SK-N-SH treated with all-trans-retinoic acid at 6 μM for 48 hours (cell line): Measurements from ENCODE around the gene CHM.

ENCODE experiments used
- ARNTL ChIP-seq: fragments of 450-650 bp; formaldehyde crosslinking; IDR thresholded peaks from 2 replicates; pipeline ENCODE4 v1.5.0; 2020; ENCODE audit warnings: low read depth, mild to moderate bottlenecking, moderate library complexity, borderline replicate concordance
- BACH2 ChIP-seq: fragments of 250-450 bp; sonication (Bioruptor Pico); IDR thresholded peaks from 2 replicates; pipeline ENCODE4 v1.9.0; 2021; ENCODE audit warnings: mild to moderate bottlenecking, borderline replicate concordance
- CSDC2 ChIP-seq: fragments of 250-450 bp; sonication (Bioruptor Pico); IDR thresholded peaks from 2 replicates; pipeline ENCODE4 v1.5.0; 2020; ENCODE audit warnings: mild to moderate bottlenecking, moderate library complexity
- ESRRG ChIP-seq: fragments of 250-450 bp; sonication (Bioruptor Pico); IDR thresholded peaks from 2 replicates; pipeline ENCODE4 v1.6.1; 2021; ENCODE audit warnings: mild to moderate bottlenecking
- SNAI2 ChIP-seq: fragments of 250-450 bp; sonication (Bioruptor Pico); IDR thresholded peaks from 2 replicates; pipeline ENCODE4 v1.5.0; 2020; ENCODE audit warnings: mild to moderate bottlenecking, moderate library complexity
- TOX ChIP-seq: fragments of 250-450 bp; sonication (Bioruptor Pico); IDR thresholded peaks from 2 replicates; pipeline ENCODE4 v1.8.0; 2021; ENCODE audit warnings: mild to moderate bottlenecking, moderate library complexity, borderline replicate concordance
- ZFP3 ChIP-seq: fragments of 250-450 bp; sonication (Bioruptor Pico); IDR thresholded peaks from 2 replicates; pipeline ENCODE4 v1.5.0; 2020; ENCODE audit warnings: mild to moderate bottlenecking, moderate library complexity
- ZNF8 ChIP-seq: fragments of 450-650 bp; formaldehyde crosslinking; IDR thresholded peaks from 2 replicates; pipeline ENCODE4 v1.5.0; 2020; ENCODE audit warnings: mild to moderate bottlenecking, moderate library complexity
- TF ChIP-seq, protein P1 (sequence below): fragments of 250-450 bp; sonication (Bioruptor Pico); IDR thresholded peaks from 2 replicates; pipeline ENCODE4 v1.5.1; 2021; ENCODE audit warnings: mild to moderate bottlenecking, moderate library complexity
- TF ChIP-seq, protein P2 (sequence below): fragments of 250-450 bp; sonication (Bioruptor Pico); IDR thresholded peaks from 2 replicates; pipeline ENCODE4 v1.8.0; 2020; ENCODE audit warnings: mild to moderate bottlenecking, moderate library complexity, borderline replicate concordance
- TF ChIP-seq, protein P3 (sequence below): fragments of 250-450 bp; sonication (Bioruptor Pico); IDR thresholded peaks from 2 replicates; pipeline ENCODE4 v1.5.1; 2020; ENCODE audit warnings: low read depth, mild to moderate bottlenecking, moderate library complexity

GRCh38 chrX:86023811-86024210, 23.5 kb downstream of the CHM start:
- TF ChIP-seq, protein P1, sequence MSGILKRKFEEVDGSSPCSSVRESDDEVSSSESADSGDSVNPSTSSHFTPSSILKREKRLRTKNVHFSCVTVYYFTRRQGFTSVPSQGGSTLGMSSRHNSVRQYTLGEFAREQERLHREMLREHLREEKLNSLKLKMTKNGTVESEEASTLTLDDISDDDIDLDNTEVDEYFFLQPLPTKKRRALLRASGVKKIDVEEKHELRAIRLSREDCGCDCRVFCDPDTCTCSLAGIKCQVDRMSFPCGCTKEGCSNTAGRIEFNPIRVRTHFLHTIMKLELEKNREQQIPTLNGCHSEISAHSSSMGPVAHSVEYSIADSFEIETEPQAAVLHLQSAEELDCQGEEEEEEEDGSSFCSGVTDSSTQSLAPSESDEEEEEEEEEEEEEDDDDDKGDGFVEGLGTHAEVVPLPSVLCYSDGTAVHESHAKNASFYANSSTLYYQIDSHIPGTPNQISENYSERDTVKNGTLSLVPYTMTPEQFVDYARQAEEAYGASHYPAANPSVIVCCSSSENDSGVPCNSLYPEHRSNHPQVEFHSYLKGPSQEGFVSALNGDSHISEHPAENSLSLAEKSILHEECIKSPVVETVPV (CRISPR knock-in tag), result no peak
- TF ChIP-seq BACH2 (CRISPR knock-in tag) (no peak), ZNF8 (CRISPR knock-in tag) (no peak), ESRRG (CRISPR knock-in tag) (no peak), TOX (CRISPR knock-in tag) (no peak), ARNTL (CRISPR knock-in tag) (no peak), SNAI2 (no peak), ZFP3 (no peak), CSDC2 (CRISPR knock-in tag) (no peak)
- TF ChIP-seq, protein P2, sequence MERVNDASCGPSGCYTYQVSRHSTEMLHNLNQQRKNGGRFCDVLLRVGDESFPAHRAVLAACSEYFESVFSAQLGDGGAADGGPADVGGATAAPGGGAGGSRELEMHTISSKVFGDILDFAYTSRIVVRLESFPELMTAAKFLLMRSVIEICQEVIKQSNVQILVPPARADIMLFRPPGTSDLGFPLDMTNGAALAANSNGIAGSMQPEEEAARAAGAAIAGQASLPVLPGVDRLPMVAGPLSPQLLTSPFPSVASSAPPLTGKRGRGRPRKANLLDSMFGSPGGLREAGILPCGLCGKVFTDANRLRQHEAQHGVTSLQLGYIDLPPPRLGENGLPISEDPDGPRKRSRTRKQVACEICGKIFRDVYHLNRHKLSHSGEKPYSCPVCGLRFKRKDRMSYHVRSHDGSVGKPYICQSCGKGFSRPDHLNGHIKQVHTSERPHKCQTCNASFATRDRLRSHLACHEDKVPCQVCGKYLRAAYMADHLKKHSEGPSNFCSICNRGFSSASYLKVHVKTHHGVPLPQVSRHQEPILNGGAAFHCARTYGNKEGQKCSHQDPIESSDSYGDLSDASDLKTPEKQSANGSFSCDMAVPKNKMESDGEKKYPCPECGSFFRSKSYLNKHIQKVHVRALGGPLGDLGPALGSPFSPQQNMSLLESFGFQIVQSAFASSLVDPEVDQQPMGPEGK (CRISPR knock-in tag), result no peak
- TF ChIP-seq, protein P3, sequence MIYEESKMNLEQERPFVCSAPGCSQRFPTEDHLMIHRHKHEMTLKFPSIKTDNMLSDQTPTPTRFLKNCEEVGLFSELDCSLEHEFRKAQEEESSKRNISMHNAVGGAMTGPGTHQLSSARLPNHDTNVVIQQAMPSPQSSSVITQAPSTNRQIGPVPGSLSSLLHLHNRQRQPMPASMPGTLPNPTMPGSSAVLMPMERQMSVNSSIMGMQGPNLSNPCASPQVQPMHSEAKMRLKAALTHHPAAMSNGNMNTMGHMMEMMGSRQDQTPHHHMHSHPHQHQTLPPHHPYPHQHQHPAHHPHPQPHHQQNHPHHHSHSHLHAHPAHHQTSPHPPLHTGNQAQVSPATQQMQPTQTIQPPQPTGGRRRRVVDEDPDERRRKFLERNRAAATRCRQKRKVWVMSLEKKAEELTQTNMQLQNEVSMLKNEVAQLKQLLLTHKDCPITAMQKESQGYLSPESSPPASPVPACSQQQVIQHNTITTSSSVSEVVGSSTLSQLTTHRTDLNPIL (CRISPR knock-in tag), result no peak
